ENCODE data around the gene CA6.

- no peak for TF ChIP-seq CTCF (IDR thresholded peaks at IDR 0.05)
- TF ChIP-seq EZH2 (IDR thresholded peaks at IDR 0.05; ENCODE audit: borderline replicate concordance, insufficient read depth, low read depth, low read length, poor library complexity, severe bottlenecking): no peak
These were observed 68.2 kb downstream of the CA6 start for GRCh38 chr1:9013819-9014218.
